Activated naive CD4-positive, alpha-beta T cell treated with anti-CD3 and anti-CD28 coated beads, Interleukin-2, amount 50 U/mL, for 16 hours (primary cell): ENCODE measurements around the gene RPTOR.
"Not testable (repeated sequence)": the region's sequence is repeated elsewhere in the genome, so short reads cannot be mapped to it uniquely, and the experiment has no call there.

Source experiments
- DNase-seq: peaks from one replicate; pipeline ENCODE4 v3.0.0-alpha.2; 2020

The RPTOR gene

DNA sequence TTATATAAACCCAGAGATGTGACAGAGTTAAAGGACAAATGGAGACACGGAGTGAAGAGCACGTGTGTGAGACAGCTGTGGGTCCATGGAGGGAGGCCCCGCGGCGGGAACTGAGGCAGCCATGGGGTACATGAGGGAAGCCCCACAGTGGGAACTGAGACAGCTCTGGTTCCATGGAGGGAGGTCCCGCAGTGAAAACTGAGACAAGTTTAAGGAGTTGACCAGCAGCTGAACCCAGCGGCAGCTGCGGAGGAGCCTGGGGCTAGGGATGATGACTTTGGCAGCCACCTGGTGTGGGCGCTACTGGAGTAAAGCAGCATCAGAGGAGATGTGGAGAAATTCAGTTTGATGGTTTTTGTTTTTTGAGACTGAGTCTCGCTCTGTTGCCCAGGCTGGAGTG is 185.1 kb downstream of the RPTOR start:
- no peak for DNase-seq

DNA sequence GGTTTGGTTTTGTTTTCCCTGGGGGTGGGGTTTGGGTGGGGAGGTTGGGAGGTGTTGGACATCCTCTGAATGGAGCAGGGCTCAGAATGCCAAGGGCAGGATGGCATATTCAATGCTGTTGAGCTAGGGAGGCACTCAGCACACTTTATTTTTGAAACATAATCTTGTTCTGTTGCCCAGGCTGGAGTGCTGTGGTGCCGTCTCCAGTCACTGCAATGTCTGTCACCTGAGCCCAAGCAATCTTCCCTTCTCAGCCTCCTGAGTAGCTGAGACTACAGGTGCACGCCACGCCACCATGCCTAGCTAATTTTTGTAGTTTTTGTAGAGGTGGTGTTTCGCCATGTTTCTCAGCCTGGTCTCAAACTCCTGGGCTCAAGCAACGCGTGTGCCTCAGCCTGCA is 186.1 kb downstream of the RPTOR start:
- no peak for DNase-seq

DNA sequence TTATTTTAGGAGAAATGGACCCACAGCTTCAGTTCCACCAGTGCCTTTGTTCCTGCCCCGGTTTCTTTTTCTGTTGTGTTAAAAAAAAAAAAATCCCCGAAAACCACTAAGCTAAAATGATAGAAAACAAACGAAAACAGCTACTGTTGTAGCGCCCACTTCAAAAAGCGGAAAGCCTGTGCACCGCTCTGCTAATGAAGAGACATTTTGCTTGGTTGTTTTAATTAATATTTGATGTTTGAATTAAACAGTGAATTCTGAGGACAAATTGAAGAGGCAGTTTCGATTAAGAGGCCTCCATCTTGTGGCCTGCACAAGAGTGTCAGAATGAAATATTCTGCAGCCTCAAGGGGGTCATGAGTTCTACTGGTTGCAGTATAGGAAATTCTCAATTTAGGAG is 186.7 kb downstream of the RPTOR start:
- no peak for DNase-seq

DNA sequence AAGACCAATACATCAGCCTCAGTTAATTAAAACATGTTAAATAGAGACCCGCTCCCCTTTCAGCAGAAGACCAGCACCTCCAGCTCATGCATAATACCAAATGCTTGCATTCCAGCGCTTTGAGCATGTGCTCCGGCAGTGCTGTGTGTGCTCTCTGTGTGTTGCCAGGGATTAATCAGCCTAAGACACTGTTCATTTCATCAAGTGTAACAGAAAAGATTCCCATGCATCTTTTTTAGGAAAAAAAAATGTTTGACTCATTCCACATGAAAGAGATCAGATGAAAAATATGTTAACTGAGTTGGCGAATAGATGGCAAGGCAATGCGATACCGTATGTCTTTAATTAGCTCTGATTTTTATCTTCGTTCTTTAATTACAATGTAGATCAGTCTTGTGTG is 187.6 kb downstream of the RPTOR start:
- no peak for DNase-seq

DNA sequence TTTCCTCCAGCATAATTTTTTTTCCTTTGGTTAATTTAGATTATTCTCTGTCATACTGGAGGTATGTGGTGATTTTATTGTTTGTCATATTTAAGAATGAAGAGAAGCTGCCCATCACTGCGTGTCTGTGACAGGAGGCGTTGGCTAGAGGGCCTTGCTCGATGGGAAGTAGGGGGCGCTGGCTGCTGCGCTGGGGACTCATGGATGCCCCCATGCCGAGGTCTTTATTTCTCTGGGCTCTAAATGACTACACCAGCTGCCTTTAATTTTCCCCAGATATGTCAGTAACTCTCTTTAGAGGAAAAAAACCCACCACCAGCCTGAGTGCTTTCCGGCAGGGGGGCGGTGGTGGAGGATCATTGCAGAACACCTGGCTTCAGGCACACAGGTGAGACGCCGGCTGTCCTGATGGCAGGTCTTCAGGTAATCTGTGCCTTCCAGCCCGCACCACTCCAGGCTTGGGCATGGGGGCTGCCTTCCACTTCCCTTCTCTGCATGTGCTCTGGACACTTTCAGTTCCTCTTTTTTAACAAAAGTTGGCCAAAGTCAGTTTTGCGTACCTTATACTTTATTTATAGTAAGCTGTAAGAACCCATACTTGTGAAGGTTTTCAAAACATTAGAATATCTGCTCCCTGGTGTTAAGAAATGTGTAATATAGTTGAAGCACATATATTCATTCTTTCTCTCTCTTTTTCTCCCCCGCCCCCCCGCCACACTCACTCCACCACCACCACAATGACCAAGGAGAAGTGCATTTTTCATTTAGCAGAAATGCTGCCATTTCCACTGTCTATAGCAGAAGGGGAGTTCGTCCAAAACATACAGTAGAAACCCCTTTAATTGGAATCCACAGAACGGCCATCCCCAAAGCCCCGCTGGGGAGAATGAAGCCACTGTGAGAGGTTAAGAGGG is 192.7 kb downstream of the RPTOR start:
- no peak for DNase-seq

DNA sequence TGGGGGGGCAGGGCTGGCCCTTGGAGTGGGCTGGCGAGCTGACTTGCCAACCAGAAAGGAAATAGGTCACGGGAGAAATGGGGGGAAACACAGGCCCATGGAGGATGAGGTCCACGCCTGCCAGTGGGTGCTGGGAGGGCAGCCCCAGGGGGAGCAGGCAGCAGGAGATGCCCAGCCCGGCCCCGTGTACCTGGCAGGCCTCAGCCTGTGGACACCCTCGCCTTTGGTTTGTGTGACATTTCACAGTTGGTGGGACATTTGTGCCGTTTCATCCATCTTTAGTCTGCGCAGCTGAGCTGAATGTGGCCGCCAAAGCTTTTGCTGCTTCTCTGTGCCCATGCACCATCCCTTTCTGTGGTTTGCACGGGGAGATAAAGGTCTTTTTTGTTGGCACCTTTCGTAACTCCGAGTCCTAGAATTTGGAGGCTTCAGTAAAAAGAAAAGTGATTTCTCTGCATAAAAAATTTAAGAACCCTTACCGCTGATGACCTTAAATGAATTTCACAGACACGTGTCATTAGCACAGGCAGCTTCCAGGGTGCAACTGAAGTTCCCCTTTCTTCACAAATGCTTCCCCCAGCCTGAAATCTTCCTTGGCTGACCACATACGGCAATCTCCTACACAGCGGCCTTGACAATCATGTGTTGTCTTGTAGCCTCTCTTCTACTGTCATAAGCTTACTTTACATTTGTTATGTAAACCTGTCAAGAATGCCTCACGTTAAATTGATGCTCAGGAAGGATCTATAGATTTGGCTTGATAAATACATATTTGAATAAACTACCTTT is 193.6 kb downstream of the RPTOR start:
- DNase-seq, result no peak

DNA sequence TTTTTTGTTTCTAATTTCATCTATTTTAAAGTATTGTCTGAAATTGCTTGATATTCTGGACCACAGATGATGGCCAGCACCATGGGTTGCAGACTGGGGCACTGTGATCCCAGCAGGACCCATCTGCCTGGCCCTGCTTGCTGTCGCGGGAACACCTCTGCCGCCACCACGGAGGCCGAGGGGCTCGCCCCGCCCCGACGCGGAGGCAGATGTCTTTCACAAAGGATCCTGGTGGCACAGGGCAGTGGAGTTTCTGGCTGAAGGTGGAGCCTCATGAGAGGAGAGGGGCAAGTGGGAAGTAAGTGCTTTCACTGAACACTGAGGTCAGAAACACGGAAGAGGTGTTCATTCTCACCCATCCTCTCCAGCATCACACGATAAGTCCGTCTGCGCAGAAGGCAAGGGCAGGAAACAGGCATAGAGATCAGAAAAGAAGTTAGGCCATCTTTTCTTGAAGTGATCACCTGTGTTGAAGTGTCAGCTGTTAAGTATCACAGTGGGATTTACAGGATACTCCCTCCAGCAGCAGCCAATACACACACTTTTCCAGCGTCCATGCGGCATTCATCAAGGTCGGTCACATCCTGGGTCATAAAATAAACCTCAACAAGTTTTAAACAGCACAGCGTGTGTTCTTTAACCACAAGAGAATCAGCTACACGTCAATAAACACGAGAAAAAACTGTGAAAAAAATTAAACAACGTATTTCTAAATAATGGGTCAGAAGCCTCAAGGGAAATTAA is 194.5 kb downstream of the RPTOR start:
- DNase-seq, result no peak

DNA sequence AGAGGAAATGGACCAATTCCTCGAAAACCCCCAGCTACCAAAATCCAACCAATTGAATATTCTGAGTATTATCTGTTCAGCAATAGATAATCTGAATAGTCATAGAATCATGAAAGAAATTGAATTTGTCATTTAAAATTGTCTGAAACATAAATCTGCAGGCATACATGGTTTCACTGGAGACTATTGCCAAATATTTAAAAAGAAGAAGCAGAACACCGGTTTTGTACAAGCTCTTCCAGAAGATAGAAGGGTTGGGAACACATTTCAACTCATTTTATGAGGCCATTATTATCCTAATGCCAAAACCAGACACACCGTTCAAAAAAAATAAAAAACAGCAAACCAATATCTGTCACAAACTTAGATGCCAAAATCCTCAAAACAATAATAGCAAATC is 195.5 kb downstream of the RPTOR start:
- no peak for DNase-seq

DNA sequence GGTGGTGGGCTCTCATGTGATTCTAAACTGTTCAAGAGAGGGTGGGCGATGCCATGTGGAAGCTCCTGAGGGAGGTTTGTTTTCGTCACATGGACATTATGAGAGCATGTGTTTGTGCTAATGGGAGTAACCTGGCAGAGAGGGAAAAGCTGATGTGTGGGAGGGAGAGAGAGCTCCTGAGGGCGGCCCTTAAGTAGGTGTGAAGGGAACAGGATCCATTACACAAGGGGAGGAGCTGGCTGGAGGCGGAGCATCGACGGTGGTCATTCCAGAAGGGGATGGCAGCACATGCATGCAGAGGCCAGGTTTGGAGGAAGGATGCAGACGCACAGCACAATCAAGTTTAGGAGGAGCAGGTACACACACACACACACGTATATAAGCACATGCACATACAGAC is 197.5 kb downstream of the RPTOR start:
- no peak for DNase-seq

DNA sequence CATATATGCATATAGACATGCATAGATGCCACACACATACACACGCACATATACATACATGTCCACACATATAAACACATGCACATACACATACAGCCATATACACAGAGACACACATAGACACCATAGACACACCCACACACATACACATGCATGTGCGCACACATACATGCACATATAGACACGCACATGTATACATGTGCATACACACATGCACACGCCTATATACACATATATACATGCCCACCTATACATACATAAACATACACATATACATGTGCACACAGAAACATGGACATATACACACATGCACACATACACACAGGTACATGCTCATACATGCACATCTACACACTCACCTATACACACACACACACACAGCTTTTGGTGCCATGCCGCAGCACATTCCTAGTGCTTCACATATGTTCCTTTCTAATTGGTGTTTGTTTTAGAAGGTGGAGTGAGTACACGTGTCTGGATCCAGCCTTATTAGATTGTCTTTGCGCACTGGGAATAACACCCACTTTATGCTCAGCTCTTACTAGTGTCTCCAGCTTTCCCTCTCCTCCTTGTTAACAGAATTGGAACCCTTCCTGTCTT is 198.0 kb downstream of the RPTOR start:
- DNase-seq, result no peak

DNA sequence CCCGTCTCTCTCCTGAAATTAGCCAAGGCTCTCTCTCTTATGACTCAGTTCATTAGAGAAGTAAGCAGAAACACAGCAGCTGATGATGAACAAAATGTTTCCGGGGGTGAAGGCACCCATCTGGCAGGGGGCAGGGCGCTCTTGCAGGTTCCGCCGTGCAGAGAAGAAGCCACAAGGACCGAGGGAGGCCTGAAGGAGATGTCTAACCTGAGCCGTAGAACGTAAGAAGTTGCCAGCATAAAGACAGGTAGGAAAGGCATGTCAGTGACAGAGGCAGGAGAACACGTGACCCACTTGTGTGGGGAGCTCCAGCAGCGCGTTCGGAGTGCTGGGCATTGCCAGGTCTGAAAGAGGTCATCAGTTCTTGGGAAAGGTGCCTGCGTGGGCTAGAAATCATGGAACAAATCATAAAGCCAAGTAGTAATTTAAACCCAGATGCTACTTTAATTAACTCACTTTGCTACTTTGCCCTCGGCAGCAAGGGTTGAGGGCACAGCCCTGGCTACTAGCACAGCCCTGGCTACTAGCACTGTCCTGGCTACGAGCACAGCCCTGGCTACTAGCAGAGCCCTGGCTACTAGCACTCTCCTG is 198.6 kb downstream of the RPTOR start:
- peak; percentile 73 for DNase-seq

DNA sequence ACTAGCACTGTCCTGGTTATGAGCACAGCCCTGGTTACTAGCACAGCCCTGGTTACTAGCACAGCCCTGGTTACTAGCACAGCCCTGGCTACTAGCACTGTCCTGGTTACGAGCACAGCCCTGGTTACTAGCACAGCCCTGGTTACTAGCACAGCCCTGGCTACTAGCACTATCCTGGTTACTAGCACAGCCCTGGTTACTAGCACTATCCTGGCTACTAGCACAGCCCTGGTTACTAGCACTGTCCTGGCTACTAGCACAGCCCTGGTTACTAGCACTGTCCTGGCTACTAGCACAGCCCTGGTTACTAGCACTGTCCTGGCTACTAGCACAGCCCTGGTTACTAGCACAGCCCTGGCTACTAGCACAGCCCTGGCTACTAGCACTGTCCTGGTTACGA is 199.3 kb downstream of the RPTOR start:
- DNase-seq, result not testable (repeated sequence)

DNA sequence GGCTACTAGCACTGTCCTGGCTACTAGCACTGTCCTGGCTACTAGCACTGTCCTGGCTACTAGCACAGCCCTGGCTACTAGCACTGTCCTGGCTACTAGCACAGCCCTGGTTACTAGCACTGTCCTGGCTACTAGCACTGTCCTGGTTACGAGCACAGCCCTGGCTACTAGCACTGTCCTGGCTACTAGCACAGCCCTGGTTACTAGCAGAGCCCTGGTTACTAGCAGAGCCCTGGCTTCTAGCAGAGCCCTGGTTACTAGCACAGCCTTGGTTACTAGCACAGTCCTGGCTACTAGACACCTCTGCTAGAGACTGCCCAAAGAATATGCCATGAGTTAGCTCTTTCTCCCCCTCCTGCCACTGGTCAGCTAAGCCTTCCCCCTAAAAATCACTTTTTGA is 200.1 kb downstream of the RPTOR start:
- not testable (repeated sequence) for DNase-seq

DNA sequence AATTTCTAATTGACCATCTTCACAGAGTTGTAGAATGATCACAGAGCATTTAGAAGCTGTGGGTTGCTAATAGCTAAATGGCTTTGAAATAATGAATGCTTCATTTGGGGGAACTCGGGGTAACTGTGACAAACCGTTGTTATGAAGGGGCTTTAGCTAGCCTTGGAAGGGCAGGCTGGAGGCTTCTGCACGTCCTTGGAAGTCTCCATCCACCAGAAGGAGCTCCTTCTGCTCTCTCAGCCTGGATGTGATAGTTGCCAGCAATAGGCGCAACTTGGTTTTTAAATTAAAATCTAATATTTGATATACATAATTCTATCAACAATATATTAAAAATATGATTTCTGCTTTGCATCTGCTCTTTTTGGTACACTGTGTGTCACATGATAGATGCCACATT is 200.5 kb downstream of the RPTOR start:
- DNase-seq, result no peak

DNA sequence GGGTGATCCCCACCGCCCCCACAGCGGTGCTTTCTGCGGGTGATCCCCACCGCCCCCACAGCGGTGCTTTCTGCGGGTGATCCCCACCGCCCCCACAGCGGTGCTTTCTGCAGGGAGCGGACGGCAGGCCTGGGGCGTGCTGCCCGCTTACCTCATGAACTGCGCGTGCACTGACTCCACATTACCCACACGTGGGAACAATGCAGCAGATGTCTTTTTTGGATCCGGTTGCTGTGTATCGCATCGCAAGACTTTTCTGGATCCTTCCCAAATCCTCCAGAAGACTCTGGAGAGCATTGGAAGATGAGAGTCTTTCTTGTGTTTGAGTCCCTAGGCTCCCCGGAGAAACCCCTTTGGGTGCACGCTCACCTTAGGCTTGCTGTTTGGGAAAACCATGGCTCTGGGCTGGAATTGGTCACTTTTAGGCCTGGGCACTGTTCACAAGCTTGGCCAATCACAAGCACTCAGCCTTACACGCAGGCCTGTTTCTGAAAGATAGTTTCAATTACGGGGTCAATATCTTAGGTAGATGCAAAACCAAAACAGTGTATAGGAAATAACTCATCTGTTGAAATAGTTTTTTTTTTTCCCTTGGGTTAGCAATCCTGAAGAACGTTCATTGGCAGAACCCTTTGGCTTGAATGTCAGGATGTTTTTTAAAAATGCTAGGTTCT is 201.8 kb downstream of the RPTOR start:
- no peak for DNase-seq

DNA sequence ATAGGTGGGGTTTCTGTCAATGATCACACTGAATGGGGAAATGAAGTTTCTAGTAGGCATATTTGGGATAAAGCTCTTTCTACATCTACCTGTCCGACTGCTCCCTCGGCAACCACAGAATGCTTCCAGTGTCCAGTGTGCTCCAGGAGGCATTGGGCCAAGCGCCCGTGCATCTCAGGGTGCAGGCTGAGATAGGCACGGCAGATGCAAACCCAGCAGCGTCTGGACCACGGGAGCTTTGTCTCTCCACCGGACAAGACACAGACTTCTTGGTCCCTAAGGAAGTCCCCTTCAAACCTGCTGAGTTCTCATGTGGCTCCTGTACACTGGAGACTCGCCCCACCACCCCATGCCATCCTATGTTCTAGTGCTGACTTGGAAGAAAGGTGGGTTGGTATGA is 202.8 kb downstream of the RPTOR start:
- DNase-seq, result no peak

DNA sequence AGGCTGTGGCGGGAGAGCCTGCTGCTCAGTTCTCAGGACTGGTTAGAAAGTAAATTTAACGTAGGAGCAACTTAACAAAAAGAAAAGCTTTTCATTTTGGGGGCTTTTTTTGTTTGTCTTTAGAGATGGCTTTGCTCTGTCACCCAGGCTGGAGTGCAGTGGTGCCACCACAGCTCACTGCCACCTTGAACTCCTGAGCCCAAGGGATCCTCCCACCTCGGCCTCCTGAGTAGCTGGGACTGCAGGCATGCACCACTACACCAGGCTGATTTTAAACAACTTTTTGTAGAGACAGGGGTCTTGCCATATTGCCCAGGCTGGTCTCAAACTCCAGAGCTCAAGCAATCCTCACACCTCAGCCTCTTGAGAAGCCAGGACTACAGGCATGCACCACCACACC is 205.0 kb downstream of the RPTOR start:
- no peak for DNase-seq

DNA sequence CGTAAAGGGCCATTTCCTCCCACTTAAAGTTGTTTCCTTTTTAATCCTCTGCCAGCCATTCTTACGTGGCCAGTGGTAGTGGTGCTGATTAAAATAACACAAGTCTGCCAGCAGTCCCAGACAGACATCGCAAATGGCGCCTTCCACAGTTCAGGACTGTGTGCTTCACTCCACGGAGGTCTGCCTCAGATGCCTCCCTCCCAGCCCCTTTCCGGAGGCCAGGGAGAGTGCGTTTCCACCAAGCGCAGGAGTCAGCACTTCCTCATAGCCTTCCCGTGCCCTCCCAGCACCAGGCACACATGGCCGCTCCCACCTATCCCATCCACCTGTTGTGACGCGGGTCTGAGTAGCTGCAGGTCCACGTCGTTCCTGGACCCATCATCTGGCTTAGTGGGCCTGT is 205.6 kb downstream of the RPTOR start:
- no peak for DNase-seq

DNA sequence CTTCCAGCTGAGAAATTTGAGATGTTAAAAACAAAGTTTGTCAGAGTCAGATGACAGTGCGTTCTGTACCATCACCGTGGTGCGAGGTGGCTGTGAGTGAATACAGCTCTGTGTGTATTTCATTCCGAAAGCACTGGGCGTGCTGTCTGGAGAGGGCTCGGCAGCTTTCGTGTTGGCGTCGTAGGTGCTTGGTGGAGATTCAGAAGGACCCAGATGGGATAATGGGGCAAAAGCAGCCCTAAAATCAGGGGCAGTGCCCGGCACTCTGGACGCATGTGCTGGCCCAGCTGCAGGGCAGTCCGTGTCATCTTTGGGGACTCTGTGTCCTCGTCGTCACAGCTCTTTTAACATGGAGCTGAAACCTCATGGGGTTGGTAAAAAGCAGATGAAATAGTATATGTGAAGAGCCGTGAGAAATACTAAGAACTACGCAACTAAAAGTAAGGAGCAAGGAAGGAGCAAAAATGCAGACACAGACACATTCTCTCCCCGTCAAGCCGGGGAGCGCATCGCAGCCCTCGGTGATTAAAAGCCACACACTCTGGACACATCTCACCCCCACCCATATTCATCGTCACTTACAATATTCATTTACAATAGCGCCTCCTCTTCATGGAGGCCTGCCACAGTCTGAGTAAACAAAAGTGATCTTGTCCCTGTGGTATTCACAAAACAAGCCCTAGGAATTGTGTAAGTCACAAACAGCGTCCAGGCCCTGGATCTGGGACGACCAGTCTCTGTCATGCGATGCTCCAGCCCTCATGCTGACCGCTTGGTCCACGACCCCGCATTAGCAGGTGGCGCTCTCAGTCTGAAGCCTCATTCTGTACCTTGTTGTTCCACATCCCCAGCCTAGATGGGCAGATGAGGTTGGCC is 206.7 kb downstream of the RPTOR start:
- DNase-seq, result no peak

DNA sequence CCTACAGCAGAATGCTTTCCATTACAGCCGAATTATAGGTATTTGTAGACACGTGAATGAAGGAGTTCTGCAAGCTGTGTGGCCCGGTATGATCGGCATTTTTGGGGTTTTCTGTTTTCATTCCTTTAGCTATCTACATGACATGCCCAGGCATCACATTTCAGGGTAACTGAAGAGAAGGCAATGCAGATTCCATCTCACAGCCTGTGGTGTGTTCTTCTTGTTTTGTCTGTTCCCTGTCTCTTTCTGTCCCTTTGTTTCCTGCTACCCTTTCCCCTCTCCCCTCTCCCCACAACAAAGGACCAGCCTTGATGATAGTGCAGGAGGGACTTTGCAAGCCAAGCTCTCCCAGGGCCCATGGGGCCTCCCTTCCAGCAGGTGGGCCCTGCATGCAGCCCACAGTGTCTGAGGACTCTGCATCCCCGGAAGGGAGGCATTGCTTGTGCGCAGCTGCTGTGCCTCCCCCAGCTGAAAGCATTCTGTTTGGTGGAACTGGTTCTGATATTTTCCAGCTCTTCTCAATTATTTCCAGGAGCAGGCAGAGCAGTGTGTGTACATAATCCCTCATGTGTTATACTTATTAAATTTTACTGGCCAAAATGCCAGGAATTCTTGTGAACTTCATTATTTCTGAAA is 207.4 kb downstream of the RPTOR start:
- no peak for DNase-seq
